Measurements from ENCODE around the gene ZNF518B. TPM values are rescaled to one million over a fixed set of nuclear protein-coding genes. Genes with fewer than 3 reads are reported as not detected.

Gene ZNF518B
- polyA plus RNA-seq, 1 of the 3 experiments (the other 2 are of a cell fraction): 3.1 TPM

- TF ChIP-seq TAF1 (IDR thresholded peaks at IDR 0.05; ENCODE audit: borderline replicate concordance, low read depth, low read length): no peak
- no peak for TF ChIP-seq REST (IDR thresholded peaks at IDR 0.05; ENCODE audit: low read depth, low read length)
- TF ChIP-seq FOSL2 (IDR thresholded peaks at IDR 0.05; ENCODE audit: borderline replicate concordance, low read depth): no peak
These were observed 61.1 kb downstream of the ZNF518B start (continued) for GRCh38 chr4:10395971-10396580.

Other genes starting within 250 kb of the ZNF518B start
- not detected in 2 replicates for gene CLNK, start 227.3 kb upstream of the ZNF518B start, polyA plus RNA-seq (2012; rRNA removed)